Upper lobe of left lung (tissue), 6 donors: ENCODE measurements around the gene ZNF512B. TPM values are rescaled to one million over a fixed set of nuclear protein-coding genes. Genes with fewer than 3 reads are reported as not detected.

Experiments used
- ATAC-seq, 2 donors: fragments of 200-7000 bp; cut with Tn5 transposase; one replicate each; pipeline ENCODE4 v1.9.1; 2022; ENCODE audit warnings: mild to moderate bottlenecking in 2 of 2, moderate library complexity in 2 of 2; ENCODE audit not compliant: low FRiP score in 2 of 2
- DNase-seq, 2 donors: peaks; one replicate each; pipeline ENCODE4 v3.0.0-alpha.2; 2019 to 2020
- H3K27ac ChIP-seq, 4 donors: fragments of 200-600 bp; sonication (generic); one replicate each; pipeline ENCODE4 v1.5.1; 2016 to 2019
- H3K27me3 ChIP-seq, 4 donors: fragments of 200-600 bp; sonication (generic); one replicate each; pipeline ENCODE4 v1.5.1; 2017 to 2019
- H3K36me3 ChIP-seq, 4 donors: fragments of 200-600 bp; sonication (generic); one replicate each; pipeline ENCODE4 v1.5.1; 2016 to 2019
- H3K4me1 ChIP-seq, 4 donors: fragments of 200-600 bp; sonication (generic); one replicate each; pipeline ENCODE4 v1.5.1; 2018 to 2019
- H3K4me3 ChIP-seq, 4 donors: fragments of 200-600 bp; sonication (generic); one replicate each; pipeline ENCODE4 v1.5.1; 2017 to 2019; ENCODE audit warnings: mild to moderate bottlenecking in 2 of 4, moderate library complexity in 1 of 4
- H3K9me3 ChIP-seq, 4 donors: fragments of 200-600 bp; sonication (generic); one replicate each; pipeline ENCODE4 v1.5.1; 2018 to 2019
- CTCF ChIP-seq, 6 experiments: fragments of 450-650 bp in 4 of 6; fragments of 200-600 bp in 2 of 6; sonication (generic) in 2 of 6; IDR thresholded peaks; one replicate each; pipeline ENCODE4 v1.5.1; 2016 to 2019; ENCODE audit warnings: antibody characterized with exemption in 6 of 6
- EP300 ChIP-seq, 4 donors: sonication (generic); formaldehyde crosslinking; IDR thresholded peaks; one replicate each; pipeline ENCODE4 v1.5.1; 2017; ENCODE audit warnings: antibody characterized with exemption in 4 of 4, control low read depth in 2 of 4
- POLR2A ChIP-seq, 4 donors: fragments of 450-650 bp; IDR thresholded peaks; one replicate each; pipeline ENCODE4 v1.5.1; 2016 to 2017; ENCODE audit warnings: antibody characterized with exemption in 4 of 4, mild to moderate bottlenecking in 2 of 4
- POLR2AphosphoS5 ChIP-seq, 2 donors: sonication (generic); formaldehyde crosslinking; IDR thresholded peaks; one replicate each; pipeline ENCODE4 v1.5.1; 2017; ENCODE audit warnings: antibody characterized with exemption in 2 of 2
- WGBS, 2 donors: methylation state at CpG; one replicate each; pipeline ENCODE4 v1.1.5; 2017 to 2018; 5-methylcytosine and 5-hydroxymethylcytosine counted together
- small RNA-seq, 4 donors: library from RNA; depleted of rRNA; stranded (forward); fragments of <200 nt; gene quantifications; one replicate each; pipeline ENCODE3, GENCODE V24; 2016
- total RNA-seq, 6 donors: library from RNA; depleted of rRNA in 4 of 6; stranded (reverse); fragments of >200 nt in 4 of 6; gene quantifications; one replicate each; pipeline versions ENCODE4 v1.1.0 to v1.2.1, GENCODE V29; 2016 to 2021
- donor health status: DM: no; HTN: no; CAD: no; lungs with moderate emphysema.
- donor health status: DM: no; HTN: yes; CAD: no; lungs with severe emphysema.

The ZNF512B gene
- total RNA-seq, 6 donors from 2014 or later = 10.8 to 22.0 (median 16.3) TPM

DNA sequence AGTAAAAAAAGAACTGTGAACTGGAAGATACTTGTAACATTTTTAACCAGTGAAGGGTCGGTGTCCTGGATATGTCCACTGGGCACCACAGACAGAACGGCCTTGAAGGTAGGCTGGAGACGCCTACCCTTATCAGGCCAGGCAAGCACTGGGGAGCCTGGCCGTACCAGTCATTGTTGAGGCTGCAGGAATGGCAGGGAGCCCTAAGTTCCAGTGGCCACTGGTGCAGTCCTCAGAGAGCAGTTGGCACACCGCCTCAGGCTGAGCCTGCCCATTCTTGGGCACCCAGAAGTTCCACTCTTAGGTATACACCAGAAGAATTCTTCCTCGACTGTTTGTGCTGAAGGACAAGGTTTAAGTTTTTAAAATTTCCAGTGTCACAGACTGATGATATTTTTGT lies 54.3 kb downstream of the ZNF512B start:
- no peak overlapping the region for H3K27ac ChIP-seq
- DNase-seq (peak in 1 of 2 donors; percentile 40), ATAC-seq (peak in 1 of 2 donors; percentile 26)
- TF ChIP-seq CTCF (IDR thresholded peaks at IDR 0.05) (no peak), POLR2A (IDR thresholded peaks at IDR 0.05) (no peak), EP300 (IDR thresholded peaks at IDR 0.05) (no peak), POLR2AphosphoS5 (IDR thresholded peaks at IDR 0.05) (no peak)
- peaks cover 0 to 2% (median 0%) of the 10 kb centered on the region in 4 donors for H3K9me3 ChIP-seq
- H3K36me3 ChIP-seq = peaks cover 0 to 21% (median 12%) of the 10 kb centered on the region in 4 donors
- H3K4me1 ChIP-seq = peaks cover 5 to 19% (median 12%) of the 10 kb centered on the region in 4 donors
- 84 to 90% methylated on average over 5 to 6 of the region's 6 CpGs for WGBS, 2 donors
- H3K4me3 ChIP-seq = no peak overlapping the region
- H3K27me3 ChIP-seq = no peaks in the 10 kb centered on the region

GRCh38 chr20:63913768-63914167 lies 56.0 kb downstream of the ZNF512B start:
- TF ChIP-seq EP300 (IDR thresholded peaks at IDR 0.05) (no peak), POLR2AphosphoS5 (IDR thresholded peaks at IDR 0.05) (no peak), CTCF (IDR thresholded peaks at IDR 0.05) (no peak), POLR2A (IDR thresholded peaks at IDR 0.05) (no peak)
- no peak for DNase-seq
- no peak for ATAC-seq
- Histone ChIP-seq H3K4me1 (peaks cover 11 to 32% (median 12%) of the 10 kb centered on the region in 4 donors), H3K27me3 (no peaks in the 10 kb centered on the region), H3K4me3 (no peak overlapping the region), H3K9me3 (peaks cover 0 to 2% (median 0%) of the 10 kb centered on the region in 4 donors), H3K36me3 (peaks cover 0 to 12% (median 6%) of the 10 kb centered on the region in 4 donors), H3K27ac (no peak overlapping the region)
- WGBS, 2 donors = 95 to 96% methylated on average over 10 to 12 of the region's 12 CpGs

GRCh38 chr20:63911176-63911575 lies 58.6 kb downstream of the ZNF512B start:
- no peaks in the 10 kb centered on the region for H3K27me3 ChIP-seq
- no peaks in the 10 kb centered on the region for H3K9me3 ChIP-seq
- DNase-seq = peak in 1 of 2 donors; percentile 47
- TF ChIP-seq POLR2A (IDR thresholded peaks at IDR 0.05) (no peak), EP300 (IDR thresholded peaks at IDR 0.05) (no peak), CTCF (IDR thresholded peaks at IDR 0.05) (no peak), POLR2AphosphoS5 (IDR thresholded peaks at IDR 0.05) (no peak)
- H3K4me1 ChIP-seq = peaks cover 11 to 49% (median 13%) of the 10 kb centered on the region in 4 donors
- 42 to 59% methylated on average over 12 of the region's 12 CpGs for WGBS, 2 donors
- no peak overlapping the region for H3K27ac ChIP-seq
- ATAC-seq = peak in 1 of 2 donors; percentile 48
- no peaks in the 10 kb centered on the region for H3K36me3 ChIP-seq
- H3K4me3 ChIP-seq = no peak overlapping the region

DNA sequence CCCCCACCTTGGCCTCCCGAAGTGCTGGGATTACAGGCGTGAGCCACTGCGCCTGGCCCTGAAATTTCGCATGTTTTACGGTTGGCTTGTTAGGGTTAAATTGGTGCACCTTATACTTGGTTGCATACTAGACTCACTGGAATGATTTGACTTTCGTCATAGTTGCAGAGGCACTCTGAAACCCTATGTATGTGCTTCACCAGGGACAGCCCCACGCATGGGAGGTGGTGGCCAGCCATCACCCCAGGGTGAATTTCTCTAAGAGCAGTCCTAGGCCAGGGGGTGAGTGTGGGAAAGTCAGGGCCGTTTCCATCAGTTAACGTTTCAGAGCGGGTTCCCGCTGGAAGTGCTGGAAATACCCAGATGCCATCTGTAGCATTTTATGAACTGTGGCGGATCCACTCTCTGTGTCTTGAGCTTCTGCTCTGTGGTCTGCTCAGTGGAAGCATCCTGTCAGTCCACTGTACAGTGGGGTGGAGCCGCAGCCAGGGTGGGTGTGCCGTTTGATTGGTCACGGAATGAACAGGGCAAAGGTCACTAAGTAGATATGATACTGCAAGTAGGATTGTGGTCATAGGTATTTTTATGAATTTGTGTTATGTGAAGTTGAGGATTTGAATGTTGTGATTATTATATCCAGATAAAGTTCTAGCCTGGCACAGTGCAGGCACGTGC lies 61.6 kb downstream of the ZNF512B start:
- DNase-seq (no peak), ATAC-seq (no peak)
- no peak overlapping the region for H3K4me3 ChIP-seq
- H3K27ac ChIP-seq = no peak overlapping the region
- TF ChIP-seq POLR2A (IDR thresholded peaks at IDR 0.05) = no peak
- no peak for TF ChIP-seq EP300 (IDR thresholded peaks at IDR 0.05)
- TF ChIP-seq POLR2AphosphoS5 (IDR thresholded peaks at IDR 0.05) = no peak
- no peak for TF ChIP-seq CTCF (IDR thresholded peaks at IDR 0.05)
- H3K36me3 ChIP-seq = peaks cover 0 to under 1% (median 0%) of the 10 kb centered on the region in 4 donors
- H3K4me1 ChIP-seq = peaks cover 11 to 61% (median 21%) of the 10 kb centered on the region in 4 donors
- H3K9me3 ChIP-seq = no peaks in the 10 kb centered on the region
- no peaks in the 10 kb centered on the region for H3K27me3 ChIP-seq
- 77 to 79% methylated on average over 15 to 16 of the region's 16 CpGs for WGBS, 2 donors

Small RNAs within 50 kb of the gene (small RNA-seq; reads per million reads assigned to genes)
- gene MIR647 (0 reads per million in 4 donors), gene MIR941-2 (0 reads per million in 4 donors), gene MIR941-4 (0 reads per million in 4 donors), gene MIR941-5 (0 reads per million in 4 donors), gene RNU1-134P (0 reads per million in 4 donors)

Other genes starting within 250 kb of the ZNF512B start
- gene LIME1, start 233.3 kb downstream of the ZNF512B start, total RNA-seq = 10 to 100 TPM; 12.4 to 51.3 (median 15.3) TPM
- 100 to 1,000 TPM in 1 of 6 donors, 10 to 100 TPM in 5; 28.8 to 106 (median 71.9) TPM for gene SLC2A4RG, start 230.2 kb downstream of the ZNF512B start, total RNA-seq
- gene ZBTB46, start 138.7 kb downstream of the ZNF512B start, total RNA-seq = 10 to 100 TPM in 4 of 6 donors, 1 to 10 TPM in 2; 7.6 to 25.3 (median 11.6) TPM
- gene ABHD16B, start 108.4 kb downstream of the ZNF512B start, total RNA-seq = under 1 TPM in 1 of 6 donors, not detected in 5; 0.23 TPM
- gene TPD52L2, start 104.7 kb downstream of the ZNF512B start, total RNA-seq = 100 to 1,000 TPM in 1 of 6 donors, 10 to 100 TPM in 5; 64.2 to 103 (median 79.4) TPM
- gene DNAJC5, start 74.8 kb downstream of the ZNF512B start, total RNA-seq = 10 to 100 TPM; 44.6 to 66.0 (median 60.7) TPM
- gene UCKL1, start 13.5 kb downstream of the ZNF512B start, total RNA-seq = 100 to 1,000 TPM in 1 of 6 donors, 10 to 100 TPM in 5; 23.0 to 103 (median 37.3) TPM
- 1 to 10 TPM; 2.6 to 7.2 (median 4.7) TPM for gene SAMD10, start 9.7 kb upstream of the ZNF512B start, total RNA-seq
- gene PRPF6, start 11.2 kb upstream of the ZNF512B start, total RNA-seq = 100 to 1,000 TPM in 1 of 6 donors, 10 to 100 TPM in 5; 60.5 to 113 (median 68.0) TPM
- gene C20orf204, start 66.3 kb upstream of the ZNF512B start, total RNA-seq = 1 to 10 TPM in 4 of 6 donors, under 1 TPM in 2; 0.44 to 2.3 (median 1.7) TPM
- gene SOX18, start 79.7 kb upstream of the ZNF512B start, total RNA-seq = 100 to 1,000 TPM in 1 of 6 donors, 10 to 100 TPM in 4, 1 to 10 TPM in 1; 6.3 to 138 (median 37.7) TPM
- gene TCEA2, start 93.3 kb upstream of the ZNF512B start, total RNA-seq = 10 to 100 TPM; 21.7 to 56.0 (median 28.4) TPM
- gene RGS19, start 109.6 kb upstream of the ZNF512B start, total RNA-seq = 10 to 100 TPM; 21.5 to 70.8 (median 55.6) TPM
- gene OPRL1, start 110.2 kb upstream of the ZNF512B start, total RNA-seq = 1 to 10 TPM; 1.7 to 3.1 (median 2.6) TPM
- 1 to 10 TPM in 4 of 6 donors, not detected in 2; 1.3 to 7.8 (median 4.9) TPM for gene LKAAEAR1, start 114.5 kb upstream of the ZNF512B start, total RNA-seq
- gene NPBWR2, start 137.6 kb upstream of the ZNF512B start, total RNA-seq = not detected
- gene MYT1, start 194.5 kb upstream of the ZNF512B start, total RNA-seq = 1 to 10 TPM in 1 of 6 donors, under 1 TPM in 1, not detected in 4; 0.09 to 3.1 TPM